Loucy (cell line): ENCODE results near the gene MAN2A1.

ENCODE experiments used
- EZH2phosphoT487 ChIP-seq: fragments of 200-600 bp; IDR thresholded peaks from 2 replicates; pipeline ENCODE4 v1.6.1; 2018; ENCODE audit warnings: antibody characterized with exemption, mild to moderate bottlenecking, moderate library complexity, borderline replicate concordance
- TF ChIP-seq, protein P1 (sequence below): fragments of 200-600 bp; sonication (generic); conservative IDR thresholded peaks from 2 replicates; pipeline ENCODE4 v1.5.1; 2014; ENCODE audit warnings: mild to moderate bottlenecking, antibody characterized with exemption, low read length

DNA sequence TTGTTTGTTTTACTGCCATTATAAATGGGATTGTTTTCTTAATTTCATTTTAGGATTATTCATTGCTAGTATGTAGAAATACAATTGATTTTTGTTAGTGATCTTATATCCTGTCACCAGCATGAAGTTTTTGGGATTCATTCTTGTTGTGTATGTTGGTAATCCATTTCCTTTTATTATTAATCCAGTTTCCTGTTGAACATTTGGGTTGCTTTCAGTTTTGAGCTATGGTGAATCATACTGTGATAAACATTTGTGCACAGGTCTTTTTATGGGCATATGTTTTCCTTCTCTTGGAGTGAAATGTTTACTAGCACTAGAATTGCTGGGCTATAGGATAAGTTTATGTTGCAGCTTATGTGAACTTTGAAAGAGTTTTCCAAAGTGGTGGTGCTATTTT is 69.6 kb downstream of the MAN2A1 start:
- TF ChIP-seq, protein P1, sequence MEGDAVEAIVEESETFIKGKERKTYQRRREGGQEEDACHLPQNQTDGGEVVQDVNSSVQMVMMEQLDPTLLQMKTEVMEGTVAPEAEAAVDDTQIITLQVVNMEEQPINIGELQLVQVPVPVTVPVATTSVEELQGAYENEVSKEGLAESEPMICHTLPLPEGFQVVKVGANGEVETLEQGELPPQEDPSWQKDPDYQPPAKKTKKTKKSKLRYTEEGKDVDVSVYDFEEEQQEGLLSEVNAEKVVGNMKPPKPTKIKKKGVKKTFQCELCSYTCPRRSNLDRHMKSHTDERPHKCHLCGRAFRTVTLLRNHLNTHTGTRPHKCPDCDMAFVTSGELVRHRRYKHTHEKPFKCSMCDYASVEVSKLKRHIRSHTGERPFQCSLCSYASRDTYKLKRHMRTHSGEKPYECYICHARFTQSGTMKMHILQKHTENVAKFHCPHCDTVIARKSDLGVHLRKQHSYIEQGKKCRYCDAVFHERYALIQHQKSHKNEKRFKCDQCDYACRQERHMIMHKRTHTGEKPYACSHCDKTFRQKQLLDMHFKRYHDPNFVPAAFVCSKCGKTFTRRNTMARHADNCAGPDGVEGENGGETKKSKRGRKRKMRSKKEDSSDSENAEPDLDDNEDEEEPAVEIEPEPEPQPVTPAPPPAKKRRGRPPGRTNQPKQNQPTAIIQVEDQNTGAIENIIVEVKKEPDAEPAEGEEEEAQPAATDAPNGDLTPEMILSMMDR = no peak
- no peak for TF ChIP-seq EZH2phosphoT487
